Measurements from ENCODE around the gene DDX10. TPM values are rescaled to one million over a fixed set of nuclear protein-coding genes. Genes with fewer than 3 reads are reported as not detected.
"Not testable (repeated sequence)": the region's sequence is repeated elsewhere in the genome, so short reads cannot be mapped to it uniquely, and the experiment has no call there.

DDX10 gene
- polyA plus RNA-seq, 1 of the 3 experiments (the other 2 are of a cell fraction), result 35.8 TPM

DNA sequence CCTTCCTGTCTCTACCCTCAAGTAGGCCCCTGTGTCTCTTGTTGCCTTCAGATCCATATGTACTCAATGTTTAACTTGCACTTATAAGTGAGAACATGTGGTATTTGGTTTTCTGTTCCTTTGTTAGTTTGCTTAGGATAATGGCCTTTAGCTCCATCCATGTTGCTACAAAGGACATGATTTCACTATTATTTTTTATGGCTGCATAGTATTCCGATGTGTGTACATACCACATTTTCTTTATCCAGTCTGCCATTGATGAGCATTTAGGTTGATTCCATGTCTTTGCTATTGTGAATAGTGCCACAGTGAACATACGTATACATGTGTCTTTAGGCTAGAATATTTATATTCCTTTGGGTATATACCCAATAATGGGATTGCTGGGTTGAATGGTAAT lies 75.3 kb downstream of the DDX10 start:
- DNase-seq; H3K27me3 ChIP-seq (ENCODE audit: insufficient read depth); H2AFZ ChIP-seq (ENCODE audit: low read depth); POLR2A ChIA-PET; H3K9ac ChIP-seq; H3K27ac ChIP-seq (ENCODE audit: low read depth in 2 of 2, low read length in 1 of 2); H3K4me1 ChIP-seq (ENCODE audit: control insufficient read depth in 1 of 2, insufficient read depth in 2 of 2, low read depth in 1 of 2, low read length in 1 of 2); H3F3A ChIP-seq (replicated peaks; ENCODE audit: insufficient read depth); H3K4me2 ChIP-seq; H3K4me3 ChIP-seq (ENCODE audit: low read depth in 2 of 2, low read length in 1 of 2); H4K20me1 ChIP-seq (ENCODE audit: insufficient read depth); H3K36me3 ChIP-seq (replicated peaks in 1 of 2; ENCODE audit: control insufficient read depth in 1 of 2, insufficient read depth in 2 of 2, low read length in 1 of 2); H3K9me2 ChIP-seq: not testable (repeated sequence)
- CTCF ChIA-PET, result interaction anchor here (0.7 kb wide), 1 partner anchor 540 kb away, joined by 3 read pairs; no protein-coding TSS in a partner anchor
- peaks cover 11% of the 10 kb centered on the region; the same call in 1 of the 2 replicates for H3K9me3 ChIP-seq
- 90% methylated on average over 2 of the region's 2 CpGs for WGBS (ENCODE audit: low lambda C conversion rate)
- peaks cover 34% of the 10 kb centered on the region for H3K79me2 ChIP-seq (ENCODE audit: insufficient read depth)

GRCh38 chr11:108743851-108744250 lies 79.0 kb downstream of the DDX10 start:
- no peaks in the 10 kb centered on the region for H3K9me2 ChIP-seq
- ChIA-PET CTCF (no interaction called here), POLR2A (no interaction called here)
- DNase-seq, result no peak
- H3K27ac ChIP-seq (ENCODE audit: low read depth in 2 of 2, low read length in 1 of 2), result no peak overlapping the region
- H3K9me3 ChIP-seq, result peaks cover 11% of the 10 kb centered on the region; the same call in 1 of the 2 replicates
- no peaks in the 10 kb centered on the region for H4K20me1 ChIP-seq (ENCODE audit: insufficient read depth)
- H3K79me2 ChIP-seq (ENCODE audit: insufficient read depth), result peaks cover 36% of the 10 kb centered on the region
- no peaks in the 10 kb centered on the region for H3K27me3 ChIP-seq (ENCODE audit: insufficient read depth)
- H3K4me2 ChIP-seq, result no peak overlapping the region
- no peak overlapping the region for H3K9ac ChIP-seq
- 59% methylated on average over 3 of the region's 3 CpGs for WGBS (ENCODE audit: low lambda C conversion rate)
- peaks cover 6% of the 10 kb centered on the region for H3F3A ChIP-seq (replicated peaks; ENCODE audit: insufficient read depth)
- no peaks in the 10 kb centered on the region for H3K4me1 ChIP-seq (ENCODE audit: control insufficient read depth in 1 of 2, insufficient read depth in 2 of 2, low read depth in 1 of 2, low read length in 1 of 2)
- peaks cover 0 to 14% of the 10 kb centered on the region in 2 experiments for H3K36me3 ChIP-seq (replicated peaks in 1 of 2; ENCODE audit: control insufficient read depth in 1 of 2, insufficient read depth in 2 of 2, low read length in 1 of 2)
- H3K4me3 ChIP-seq (ENCODE audit: low read depth in 2 of 2, low read length in 1 of 2), result no peak overlapping the region
- no peak overlapping the region for H2AFZ ChIP-seq (ENCODE audit: low read depth)
- no peak for TF ChIP-seq SIN3A (IDR thresholded peaks at IDR 0.05; ENCODE audit: borderline replicate concordance, low read depth, low read length)
- TF ChIP-seq, protein P1, sequence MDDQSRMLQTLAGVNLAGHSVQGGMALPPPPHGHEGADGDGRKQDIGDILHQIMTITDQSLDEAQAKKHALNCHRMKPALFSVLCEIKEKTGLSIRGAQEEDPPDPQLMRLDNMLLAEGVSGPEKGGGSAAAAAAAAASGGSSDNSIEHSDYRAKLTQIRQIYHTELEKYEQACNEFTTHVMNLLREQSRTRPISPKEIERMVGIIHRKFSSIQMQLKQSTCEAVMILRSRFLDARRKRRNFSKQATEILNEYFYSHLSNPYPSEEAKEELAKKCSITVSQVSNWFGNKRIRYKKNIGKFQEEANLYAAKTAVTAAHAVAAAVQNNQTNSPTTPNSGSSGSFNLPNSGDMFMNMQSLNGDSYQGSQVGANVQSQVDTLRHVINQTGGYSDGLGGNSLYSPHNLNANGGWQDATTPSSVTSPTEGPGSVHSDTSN (IDR thresholded peaks at IDR 0.05), result no peak
- no peak for TF ChIP-seq FOXM1 (IDR thresholded peaks at IDR 0.05; ENCODE audit: low read depth)
- no peak for TF ChIP-seq TAF1 (IDR thresholded peaks at IDR 0.05; ENCODE audit: borderline replicate concordance, low read depth, low read length)
- no peak for TF ChIP-seq NFIC (IDR thresholded peaks at IDR 0.05; ENCODE audit: borderline replicate concordance)
- TF ChIP-seq MXI1 (IDR thresholded peaks at IDR 0.05; ENCODE audit: low read depth, low read length), result no peak
- TF ChIP-seq RAD21 (IDR thresholded peaks at IDR 0.05; ENCODE audit: low read length), result no peak
- TF ChIP-seq, protein P2, sequence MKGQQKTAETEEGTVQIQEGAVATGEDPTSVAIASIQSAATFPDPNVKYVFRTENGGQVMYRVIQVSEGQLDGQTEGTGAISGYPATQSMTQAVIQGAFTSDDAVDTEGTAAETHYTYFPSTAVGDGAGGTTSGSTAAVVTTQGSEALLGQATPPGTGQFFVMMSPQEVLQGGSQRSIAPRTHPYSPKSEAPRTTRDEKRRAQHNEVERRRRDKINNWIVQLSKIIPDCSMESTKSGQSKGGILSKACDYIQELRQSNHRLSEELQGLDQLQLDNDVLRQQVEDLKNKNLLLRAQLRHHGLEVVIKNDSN (IDR thresholded peaks at IDR 0.05; ENCODE audit: borderline replicate concordance, low read depth), result no peak
- TF ChIP-seq GATA2 (CRISPR knock-in tag; IDR thresholded peaks at IDR 0.05), result no peak
- TF ChIP-seq ZBTB33 (IDR thresholded peaks at IDR 0.05; ENCODE audit: borderline replicate concordance, low read depth), result no peak
- TF ChIP-seq TCF12 (IDR thresholded peaks at IDR 0.05), result no peak
- no peak for TF ChIP-seq EP300 (IDR thresholded peaks at IDR 0.05; ENCODE audit: borderline replicate concordance in 1 of 2, low read depth in 1 of 2, low read length in 1 of 2)
- TF ChIP-seq, protein P3, sequence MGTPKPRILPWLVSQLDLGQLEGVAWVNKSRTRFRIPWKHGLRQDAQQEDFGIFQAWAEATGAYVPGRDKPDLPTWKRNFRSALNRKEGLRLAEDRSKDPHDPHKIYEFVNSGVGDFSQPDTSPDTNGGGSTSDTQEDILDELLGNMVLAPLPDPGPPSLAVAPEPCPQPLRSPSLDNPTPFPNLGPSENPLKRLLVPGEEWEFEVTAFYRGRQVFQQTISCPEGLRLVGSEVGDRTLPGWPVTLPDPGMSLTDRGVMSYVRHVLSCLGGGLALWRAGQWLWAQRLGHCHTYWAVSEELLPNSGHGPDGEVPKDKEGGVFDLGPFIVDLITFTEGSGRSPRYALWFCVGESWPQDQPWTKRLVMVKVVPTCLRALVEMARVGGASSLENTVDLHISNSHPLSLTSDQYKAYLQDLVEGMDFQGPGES (IDR thresholded peaks at IDR 0.05; ENCODE audit: low read depth, low read length), result no peak
- no peak for TF ChIP-seq GABPA (IDR thresholded peaks at IDR 0.05; ENCODE audit: low read depth)
- TF ChIP-seq CTCF (IDR thresholded peaks at IDR 0.05), result no peak
- TF ChIP-seq FOXJ3 (CRISPR knock-in tag; IDR thresholded peaks at IDR 0.05), result no peak
- no peak for TF ChIP-seq NRF1 (IDR thresholded peaks at IDR 0.05; ENCODE audit: low read depth, low read length)
- TF ChIP-seq RXRA (IDR thresholded peaks at IDR 0.05; ENCODE audit: borderline replicate concordance, low read depth), result no peak

Measured in SK-N-SH (cell line).